Kidney glomerular epithelial cell (primary cell): ENCODE data around the gene ZC2HC1B.
"Not testable (repeated sequence)": the region's sequence is repeated elsewhere in the genome, so short reads cannot be mapped to it uniquely, and the experiment has no call there.

Source experiments
- DNase-seq: peaks from one replicate; lab custom pipeline; 2025; lab: John Stamatoyannopoulos, UW

The ZC2HC1B gene

GRCh38 chr6:143868808-143869207, 4.5 kb downstream of the ZC2HC1B start:
- not testable (repeated sequence) for DNase-seq

GRCh38 chr6:143871202-143871730, 7.0 kb downstream of the ZC2HC1B start:
- not testable (repeated sequence) for DNase-seq

- DNase-seq = no peak
These were observed 7.9 kb downstream of the ZC2HC1B start for GRCh38 chr6:143872201-143872600.

- DNase-seq = not testable (repeated sequence)
These were observed 9.3 kb downstream of the ZC2HC1B start for GRCh38 chr6:143873600-143873999.

GRCh38 chr6:143874503-143874902, 10.2 kb downstream of the ZC2HC1B start:
- DNase-seq = not testable (repeated sequence)

GRCh38 chr6:143877584-143878271, 13.5 kb downstream of the ZC2HC1B start:
- no peak for DNase-seq

GRCh38 chr6:143878272-143878760, 14.0 kb downstream of the ZC2HC1B start:
- DNase-seq = no peak

- DNase-seq = no peak
These were observed 16.1 kb downstream of the ZC2HC1B start for GRCh38 chr6:143880412-143880811.

- DNase-seq = no peak
These were observed 18.2 kb downstream of the ZC2HC1B start for GRCh38 chr6:143882401-143882930.

- no peak for DNase-seq
These were observed 20.1 kb downstream of the ZC2HC1B start for GRCh38 chr6:143884216-143884900.

- DNase-seq = no peak
These were observed 20.8 kb downstream of the ZC2HC1B start for GRCh38 chr6:143885116-143885515.

GRCh38 chr6:143894655-143895054, 30.4 kb downstream of the ZC2HC1B start:
- DNase-seq = no peak

- no peak for DNase-seq
These were observed 32.0 kb downstream of the ZC2HC1B start for GRCh38 chr6:143896126-143896860.

- DNase-seq = no peak
These were observed 36.1 kb downstream of the ZC2HC1B start for GRCh38 chr6:143900358-143900757.

GRCh38 chr6:143901885-143902750, 37.8 kb downstream of the ZC2HC1B start:
- no peak for DNase-seq

GRCh38 chr6:143902827-143903226, 38.6 kb downstream of the ZC2HC1B start:
- DNase-seq = no peak

- DNase-seq = no peak
These were observed 46.8 kb downstream of the ZC2HC1B start for GRCh38 chr6:143911028-143911427.

GRCh38 chr6:143912671-143913070, 48.4 kb downstream of the ZC2HC1B start:
- DNase-seq = no peak

- not testable (repeated sequence) for DNase-seq
These were observed 52.8 kb downstream of the ZC2HC1B start for GRCh38 chr6:143917026-143917425.

GRCh38 chr6:143928853-143929252, 64.6 kb downstream of the ZC2HC1B start:
- DNase-seq = no peak

- DNase-seq = no peak
These were observed 65.7 kb downstream of the ZC2HC1B start for GRCh38 chr6:143929975-143930374.
